Measurements from ENCODE around the gene UBR1.
"Not testable (repeated sequence)": the region's sequence is repeated elsewhere in the genome, so short reads cannot be mapped to it uniquely, and the experiment has no call there.

The UBR1 gene

GRCh38 chr15:43056696-43057095 lies 49.1 kb downstream of the UBR1 start:
- DNase-seq (ENCODE audit: low read depth, low spot score), result no peak

GRCh38 chr15:43052860-43053259 lies 53.0 kb downstream of the UBR1 start:
- no peak for DNase-seq (ENCODE audit: low read depth, low spot score)

GRCh38 chr15:43048935-43049334 lies 56.9 kb downstream of the UBR1 start:
- no peak for DNase-seq (ENCODE audit: low read depth, low spot score)

GRCh38 chr15:43046484-43046883 lies 59.4 kb downstream of the UBR1 start:
- no peak for DNase-seq (ENCODE audit: low read depth, low spot score)

GRCh38 chr15:43042885-43043284 lies 63.0 kb downstream of the UBR1 start:
- DNase-seq (ENCODE audit: low read depth, low spot score), result no peak

GRCh38 chr15:43041085-43041484 lies 64.8 kb downstream of the UBR1 start:
- DNase-seq (ENCODE audit: low read depth, low spot score), result not testable (repeated sequence)

- DNase-seq (ENCODE audit: low read depth, low spot score), result not testable (repeated sequence)
Observed at GRCh38 chr15:43035240-43035639, 70.6 kb downstream of the UBR1 start.

GRCh38 chr15:43029476-43029875 lies 76.4 kb downstream of the UBR1 start:
- no peak for DNase-seq (ENCODE audit: low read depth, low spot score)

- DNase-seq (ENCODE audit: low read depth, low spot score), result no peak
Observed at GRCh38 chr15:43025150-43025549, 80.7 kb downstream of the UBR1 start.

- not testable (repeated sequence) for DNase-seq (ENCODE audit: low read depth, low spot score)
Observed at GRCh38 chr15:43014671-43015070, 91.2 kb downstream of the UBR1 start.

GRCh38 chr15:43009206-43009605 lies 96.6 kb downstream of the UBR1 start:
- DNase-seq (ENCODE audit: low read depth, low spot score), result no peak

GRCh38 chr15:43008150-43008549 lies 97.7 kb downstream of the UBR1 start:
- no peak for DNase-seq (ENCODE audit: low read depth, low spot score)

- no peak for DNase-seq (ENCODE audit: low read depth, low spot score)
Observed at GRCh38 chr15:43007551-43007950, 98.3 kb downstream of the UBR1 start.

- no peak for DNase-seq (ENCODE audit: low read depth, low spot score)
Observed at GRCh38 chr15:43006991-43007390, 98.8 kb downstream of the UBR1 start.

- not testable (repeated sequence) for DNase-seq (ENCODE audit: low read depth, low spot score)
Observed at GRCh38 chr15:43004886-43005595, 100.8 kb downstream of the UBR1 start.

- DNase-seq (ENCODE audit: low read depth, low spot score), result no peak
Observed at GRCh38 chr15:42999201-42999779, 106.5 kb downstream of the UBR1 start.

- no peak for DNase-seq (ENCODE audit: low read depth, low spot score)
Observed at GRCh38 chr15:42996871-42997270, 109.0 kb downstream of the UBR1 start.

- no peak for DNase-seq (ENCODE audit: low read depth, low spot score)
Observed at GRCh38 chr15:42994546-42994945, 111.3 kb downstream of the UBR1 start.

GRCh38 chr15:42992626-42993025 lies 113.2 kb downstream of the UBR1 start:
- no peak for DNase-seq (ENCODE audit: low read depth, low spot score)

- no peak for DNase-seq (ENCODE audit: low read depth, low spot score)
Observed at GRCh38 chr15:42986693-42987342, 119.0 kb downstream of the UBR1 start.

- DNase-seq (ENCODE audit: low read depth, low spot score), result no peak
Observed at GRCh38 chr15:42984493-42985034, 121.3 kb downstream of the UBR1 start.

- not testable (repeated sequence) for DNase-seq (ENCODE audit: low read depth, low spot score)
Observed at GRCh38 chr15:42979113-42979512, 126.7 kb downstream of the UBR1 start.

Measured in brain pericyte (primary cell).